ENCODE results near the gene TBC1D20. TPM values are rescaled to one million over a fixed set of nuclear protein-coding genes. Genes with fewer than 3 reads are reported as not detected.

The TBC1D20 gene
- total and polyA plus RNA-seq, 2 experiments from 2014 or later: 31.3 to 40.0 TPM

- DNase-seq (ENCODE audit: low read depth in 1 of 2, low spot score in 1 of 2): peak in 1 of 2 donors; percentile 40
- Histone ChIP-seq H3K27ac (no peak overlapping the region), H3K36me3 (peaks cover 72% of the 10 kb centered on the region), H3K4me3 (no peak overlapping the region), H3K9me3 (ENCODE audit: low read depth) (no peaks in the 10 kb centered on the region), H3K27me3 (no peaks in the 10 kb centered on the region), H3K4me1 (ENCODE audit: low read depth) (no peaks in the 10 kb centered on the region)
- TF ChIP-seq CTCF (IDR thresholded peaks at IDR 0.05; ENCODE audit: low read depth, low read length): no peak
These were observed 23.5 kb downstream of the TBC1D20 start for GRCh38 chr20:438571-439469.

- no peak for TF ChIP-seq CTCF (IDR thresholded peaks at IDR 0.05; ENCODE audit: low read depth, low read length)
- Histone ChIP-seq H3K4me1 (ENCODE audit: low read depth) (no peaks in the 10 kb centered on the region), H3K36me3 (peaks cover 69% of the 10 kb centered on the region), H3K27ac (no peak overlapping the region), H3K4me3 (no peak overlapping the region), H3K9me3 (ENCODE audit: low read depth) (no peaks in the 10 kb centered on the region), H3K27me3 (no peaks in the 10 kb centered on the region)
- DNase-seq (ENCODE audit: low read depth in 1 of 2, low spot score in 1 of 2): no peak
These were observed 24.4 kb downstream of the TBC1D20 start for GRCh38 chr20:437787-438486.

- Histone ChIP-seq H3K4me1 (ENCODE audit: low read depth) (no peaks in the 10 kb centered on the region), H3K27ac (no peak overlapping the region), H3K4me3 (no peak overlapping the region), H3K27me3 (no peaks in the 10 kb centered on the region), H3K9me3 (ENCODE audit: low read depth) (no peaks in the 10 kb centered on the region), H3K36me3 (peaks cover 61% of the 10 kb centered on the region)
- no peak for TF ChIP-seq CTCF (IDR thresholded peaks at IDR 0.05; ENCODE audit: low read depth, low read length)
- no peak for DNase-seq (ENCODE audit: low read depth in 1 of 2, low spot score in 1 of 2)
These were observed 25.9 kb downstream of the TBC1D20 start for GRCh38 chr20:436476-436875.

GRCh38 chr20:435558-435957 lies 26.8 kb downstream of the TBC1D20 start:
- no peak for TF ChIP-seq CTCF (IDR thresholded peaks at IDR 0.05; ENCODE audit: low read depth, low read length)
- H3K36me3 ChIP-seq: peaks cover 52% of the 10 kb centered on the region

GRCh38 chr20:434661-435419 lies 27.5 kb downstream of the TBC1D20 start:
- DNase-seq (ENCODE audit: low read depth in 1 of 2, low spot score in 1 of 2): no peak
- Histone ChIP-seq H3K27ac (no peak overlapping the region), H3K4me3 (no peak overlapping the region)

More at GRCh38 chr20:435558-435957, 26.8 kb downstream of the TBC1D20 start:
- peaks cover 8% of the 10 kb centered on the region for H3K4me1 ChIP-seq (ENCODE audit: low read depth)
- H3K4me3 ChIP-seq: no peak overlapping the region
- DNase-seq (ENCODE audit: low read depth in 1 of 2, low spot score in 1 of 2): no peak
- no peaks in the 10 kb centered on the region for H3K27me3 ChIP-seq
- H3K27ac ChIP-seq: no peak overlapping the region
- H3K9me3 ChIP-seq (ENCODE audit: low read depth): no peaks in the 10 kb centered on the region

More at GRCh38 chr20:434661-435419, 27.5 kb downstream of the TBC1D20 start:
- no peaks in the 10 kb centered on the region for H3K9me3 ChIP-seq (ENCODE audit: low read depth)
- H3K27me3 ChIP-seq: no peaks in the 10 kb centered on the region
- peaks cover 15% of the 10 kb centered on the region for H3K4me1 ChIP-seq (ENCODE audit: low read depth)
- no peak for TF ChIP-seq CTCF (IDR thresholded peaks at IDR 0.05; ENCODE audit: low read depth, low read length)
- peaks cover 45% of the 10 kb centered on the region for H3K36me3 ChIP-seq
